ENCODE measurements around the gene SF3B3. TPM values are rescaled to one million over a fixed set of nuclear protein-coding genes. Genes with fewer than 3 reads are reported as not detected.

SF3B3 gene
- total RNA-seq, 3 donors from 2014 or later: 80.2 to 147 (median 133) TPM

DNA sequence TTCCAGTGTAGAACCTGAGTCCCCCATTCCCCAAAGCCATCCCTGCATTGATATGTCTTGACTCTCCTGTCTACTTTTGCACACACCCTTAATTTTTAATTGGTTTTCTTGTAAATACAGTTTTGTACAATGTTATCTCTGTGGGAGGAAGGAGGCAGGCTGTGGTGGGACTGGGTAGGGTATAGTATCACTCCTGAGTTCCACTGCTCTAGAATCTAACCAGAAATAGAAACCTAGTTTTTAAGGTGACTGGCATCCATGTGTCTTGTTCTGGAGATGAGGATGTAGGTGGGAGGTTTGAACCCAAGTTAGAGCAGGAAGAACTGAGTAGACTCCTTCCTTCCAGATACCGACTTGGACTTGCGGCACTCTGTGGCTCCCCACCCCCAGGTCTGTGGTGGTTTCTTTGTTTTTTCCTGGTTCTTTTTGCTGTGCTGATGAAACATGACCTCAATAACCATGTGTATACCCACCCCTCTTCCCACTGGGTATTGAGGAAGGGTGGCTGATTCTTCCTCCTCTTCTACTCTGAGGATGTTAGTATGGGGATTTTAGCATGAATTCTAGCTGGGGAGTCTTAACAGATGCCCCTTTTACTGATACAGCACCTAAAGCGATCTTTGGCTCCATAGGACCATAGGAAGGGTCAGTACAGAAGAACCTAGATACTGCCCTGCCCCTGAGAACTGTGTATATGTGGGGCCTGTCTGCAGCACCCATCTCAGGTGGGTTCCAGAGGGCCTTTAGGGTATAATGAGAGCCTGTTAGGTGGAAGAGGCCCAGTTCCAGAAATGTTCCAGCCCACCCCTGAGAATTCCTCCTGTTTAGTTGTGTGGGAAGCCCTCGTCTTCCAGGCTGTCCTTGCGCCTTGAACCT, 48.7 kb downstream of the SF3B3 start:
- no peak for TF ChIP-seq POLR2A (IDR thresholded peaks at IDR 0.05)
- TF ChIP-seq, protein P1, sequence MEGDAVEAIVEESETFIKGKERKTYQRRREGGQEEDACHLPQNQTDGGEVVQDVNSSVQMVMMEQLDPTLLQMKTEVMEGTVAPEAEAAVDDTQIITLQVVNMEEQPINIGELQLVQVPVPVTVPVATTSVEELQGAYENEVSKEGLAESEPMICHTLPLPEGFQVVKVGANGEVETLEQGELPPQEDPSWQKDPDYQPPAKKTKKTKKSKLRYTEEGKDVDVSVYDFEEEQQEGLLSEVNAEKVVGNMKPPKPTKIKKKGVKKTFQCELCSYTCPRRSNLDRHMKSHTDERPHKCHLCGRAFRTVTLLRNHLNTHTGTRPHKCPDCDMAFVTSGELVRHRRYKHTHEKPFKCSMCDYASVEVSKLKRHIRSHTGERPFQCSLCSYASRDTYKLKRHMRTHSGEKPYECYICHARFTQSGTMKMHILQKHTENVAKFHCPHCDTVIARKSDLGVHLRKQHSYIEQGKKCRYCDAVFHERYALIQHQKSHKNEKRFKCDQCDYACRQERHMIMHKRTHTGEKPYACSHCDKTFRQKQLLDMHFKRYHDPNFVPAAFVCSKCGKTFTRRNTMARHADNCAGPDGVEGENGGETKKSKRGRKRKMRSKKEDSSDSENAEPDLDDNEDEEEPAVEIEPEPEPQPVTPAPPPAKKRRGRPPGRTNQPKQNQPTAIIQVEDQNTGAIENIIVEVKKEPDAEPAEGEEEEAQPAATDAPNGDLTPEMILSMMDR (IDR thresholded peaks at IDR 0.05): no peak
- no peak for TF ChIP-seq POLR2AphosphoS5 (IDR thresholded peaks at IDR 0.05)
- Histone ChIP-seq H3K27ac (peak overlapping the region; percentile 76 to 80), H3K9me3 (no peaks in the 10 kb centered on the region), H3K27me3 (no peaks in the 10 kb centered on the region), H3K36me3 (peaks cover 21% of the 10 kb centered on the region), H3K4me1 (peaks cover 11 to 25% of the 10 kb centered on the region in 2 donors), H3K4me3 (no peak overlapping the region)
- intact Hi-C loops (cut with DNase I; ENCODE audit: low total_unique reads): no loop called here
- no peak for DNase-seq (ENCODE audit: low spot score in 2 of 2)

DNA sequence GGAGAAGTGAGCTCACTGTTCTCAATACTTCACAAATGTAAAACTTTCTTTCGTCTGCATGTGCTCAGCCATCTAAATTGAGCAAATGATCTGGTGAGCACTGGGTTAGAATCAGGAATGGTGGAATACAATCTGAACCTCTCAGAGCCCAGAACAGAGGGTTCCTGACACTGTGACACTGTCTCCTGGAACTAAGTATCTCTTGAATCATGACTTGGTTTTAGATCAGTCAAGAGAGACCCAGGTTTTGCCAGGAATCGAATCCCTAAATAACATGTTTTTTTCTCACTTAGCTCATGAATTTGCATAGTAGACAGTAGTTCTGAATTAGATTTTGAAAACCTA, 49.3 kb downstream of the SF3B3 start:
- no peaks in the 10 kb centered on the region for H3K9me3 ChIP-seq
- H3K4me1 ChIP-seq: peaks cover 11 to 25% of the 10 kb centered on the region in 2 donors
- H3K27ac ChIP-seq: peak overlapping the region; percentile 76 to 80
- no peak overlapping the region for H3K4me3 ChIP-seq
- no peak for DNase-seq (ENCODE audit: low spot score in 2 of 2)
- intact Hi-C loops (cut with DNase I; ENCODE audit: low total_unique reads): no loop called here
- no peak for TF ChIP-seq POLR2AphosphoS5 (IDR thresholded peaks at IDR 0.05)
- no peak for TF ChIP-seq POLR2A (IDR thresholded peaks at IDR 0.05)
- TF ChIP-seq, protein P1 (IDR thresholded peaks at IDR 0.05): no peak
- H3K36me3 ChIP-seq: peaks cover 21% of the 10 kb centered on the region
- no peaks in the 10 kb centered on the region for H3K27me3 ChIP-seq

DNA sequence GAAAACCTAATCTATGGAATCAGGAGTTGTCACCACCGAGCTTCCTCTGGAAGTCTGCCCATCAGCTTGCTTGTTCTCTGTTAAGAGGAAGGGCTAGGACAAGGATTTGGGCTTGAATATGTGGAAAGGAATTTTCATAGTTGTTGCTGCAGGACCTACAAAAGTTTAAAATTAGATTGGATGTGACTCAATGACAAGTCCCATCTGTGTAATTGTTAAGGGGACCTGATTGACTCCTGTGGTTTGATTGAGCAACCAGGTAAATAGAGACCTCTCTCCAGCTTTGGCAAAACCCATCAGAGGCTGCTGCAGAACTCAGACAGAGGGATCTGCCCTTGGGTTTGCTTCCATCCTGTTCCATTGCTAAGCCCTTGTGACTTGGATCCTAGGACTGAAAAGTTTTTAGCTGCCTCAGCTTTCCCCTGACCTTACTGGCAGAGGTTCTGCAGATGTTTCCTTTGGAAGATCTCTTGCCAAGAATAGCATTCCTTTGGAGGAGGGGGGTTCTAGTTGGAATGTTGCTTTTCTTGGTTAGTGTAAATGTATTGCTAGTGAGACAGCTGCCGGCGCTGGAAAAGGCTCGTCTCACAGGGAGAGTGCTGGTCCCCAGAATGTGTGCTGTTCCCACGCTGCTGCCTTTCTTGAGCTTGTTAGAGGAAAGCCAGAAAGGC, 50.0 kb downstream of the SF3B3 start:
- peak overlapping the region; percentile 76 to 80 for H3K27ac ChIP-seq
- H3K9me3 ChIP-seq: no peaks in the 10 kb centered on the region
- DNase-seq (ENCODE audit: low spot score in 2 of 2): no peak
- intact Hi-C loops (cut with DNase I; ENCODE audit: low total_unique reads): no loop called here
- H3K4me3 ChIP-seq: no peak overlapping the region
- H3K36me3 ChIP-seq: peaks cover 21% of the 10 kb centered on the region
- H3K27me3 ChIP-seq: no peaks in the 10 kb centered on the region
- peak; percentile 26 to 56 (median 47) for TF ChIP-seq POLR2AphosphoS5 (IDR thresholded peaks at IDR 0.05)
- TF ChIP-seq, protein P1 (IDR thresholded peaks at IDR 0.05): no peak
- peaks cover 11 to 25% of the 10 kb centered on the region in 2 donors for H3K4me1 ChIP-seq

- H3K27me3 ChIP-seq: no peaks in the 10 kb centered on the region
- no peaks in the 10 kb centered on the region for H3K9me3 ChIP-seq
- TF ChIP-seq POLR2A (IDR thresholded peaks at IDR 0.05): no peak
- no peak for TF ChIP-seq POLR2AphosphoS5 (IDR thresholded peaks at IDR 0.05)
- TF ChIP-seq, protein P1 (IDR thresholded peaks at IDR 0.05): no peak
- DNase-seq (ENCODE audit: low spot score in 2 of 2): peak in 1 of 2 donors; percentile 2
- peaks cover 12% of the 10 kb centered on the region for H3K36me3 ChIP-seq
- H3K4me1 ChIP-seq: peaks cover 11 to 25% of the 10 kb centered on the region in 2 donors
- H3K4me3 ChIP-seq: no peak overlapping the region
- peak overlapping the region; percentile 45 to 87 for H3K27ac ChIP-seq
- intact Hi-C loops (cut with DNase I; ENCODE audit: low total_unique reads): no loop called here
Observed at GRCh38 chr16:70574595-70575271, 51.1 kb downstream of the SF3B3 start.
